ENCODE results near the gene STMN3.

STMN3 gene

GRCh38 chr20:63691711-63692435 is 38.6 kb upstream of the STMN3 start:
- no peak for DNase-seq

- DNase-seq, result no peak
Observed at GRCh38 chr20:63690898-63691710, 37.9 kb upstream of the STMN3 start.

GRCh38 chr20:63690003-63690897 is 37.0 kb upstream of the STMN3 start:
- no peak for DNase-seq

GRCh38 chr20:63689046-63690002 is 36.1 kb upstream of the STMN3 start:
- DNase-seq, result no peak

GRCh38 chr20:63688228-63689045 is 35.2 kb upstream of the STMN3 start:
- no peak for DNase-seq

GRCh38 chr20:63687419-63688178 is 34.4 kb upstream of the STMN3 start:
- DNase-seq, result no peak

- DNase-seq, result no peak
Observed at GRCh38 chr20:63686492-63687321, 33.5 kb upstream of the STMN3 start.

- no peak for DNase-seq
Observed at GRCh38 chr20:63686094-63686491, 32.9 kb upstream of the STMN3 start.

- DNase-seq, result no peak
Observed at GRCh38 chr20:63685269-63686026, 32.2 kb upstream of the STMN3 start.

- peak; percentile 95 for DNase-seq
Observed at GRCh38 chr20:63682384-63683139, 29.3 kb upstream of the STMN3 start.

- DNase-seq, result no peak
Observed at GRCh38 chr20:63681609-63682142, 28.5 kb upstream of the STMN3 start.

GRCh38 chr20:63680857-63681608 is 27.8 kb upstream of the STMN3 start:
- no peak for DNase-seq

GRCh38 chr20:63680427-63680826 is 27.2 kb upstream of the STMN3 start:
- no peak for DNase-seq

- no peak for DNase-seq
Observed at GRCh38 chr20:63679799-63680305, 26.6 kb upstream of the STMN3 start.

GRCh38 chr20:63678667-63679465 is 25.6 kb upstream of the STMN3 start:
- DNase-seq, result no peak

GRCh38 chr20:63678071-63678470 is 24.8 kb upstream of the STMN3 start:
- DNase-seq, result no peak
